GM21390 (cell line): ENCODE measurements around the gene CCDC30.
A peak's percentile ranks its signal among the peaks of the same experiment; 100 is the strongest.
"Not testable (repeated sequence)": the region's sequence is repeated elsewhere in the genome, so short reads cannot be mapped to it uniquely, and the experiment has no call there.

Experiments
- ATAC-seq: cut with Tn5 transposase; IDR thresholded peaks from one replicate; pipeline ENCODE4 v1.9.1; 2021; ENCODE audit not compliant: unreplicated experiment

The CCDC30 gene

DNA sequence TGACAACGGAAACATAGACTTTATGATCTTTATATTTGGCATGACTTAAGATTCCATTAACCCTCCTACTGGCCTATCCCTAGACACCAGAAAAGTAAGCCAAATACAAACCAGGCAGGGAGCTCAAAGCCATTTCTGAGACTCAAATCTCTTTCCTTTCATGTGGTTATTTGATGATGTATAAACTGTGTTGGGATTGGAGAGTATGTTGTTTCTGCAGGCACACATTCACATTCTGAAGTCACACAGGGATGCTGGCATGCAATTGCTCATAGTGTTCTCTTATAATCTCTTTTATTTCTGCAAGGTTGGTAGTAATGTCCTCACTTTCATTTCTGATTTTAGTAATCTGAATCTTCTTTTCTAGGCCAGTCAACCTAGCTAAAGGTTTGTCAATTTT is 13.0 kb upstream of the CCDC30 start:
- no peak for ATAC-seq

DNA sequence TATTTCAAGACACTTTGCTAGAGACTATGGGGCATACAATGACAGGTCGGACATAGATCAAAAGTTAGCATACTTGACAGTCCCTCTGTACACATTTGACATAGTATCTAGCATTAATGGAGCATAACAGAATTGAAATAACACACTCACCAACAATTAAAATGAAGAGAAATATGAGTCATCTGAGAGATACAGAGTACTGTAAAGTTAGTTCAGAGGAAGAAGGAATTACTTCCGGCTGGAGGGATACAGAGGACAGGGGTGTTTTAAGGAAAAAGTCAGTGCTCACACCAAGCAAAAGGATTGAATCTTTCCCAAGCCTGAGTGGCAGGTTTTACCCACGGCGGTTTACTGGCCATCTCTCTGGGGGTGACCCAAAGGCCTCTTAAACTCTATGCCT is 9.7 kb upstream of the CCDC30 start:
- no peak for ATAC-seq

DNA sequence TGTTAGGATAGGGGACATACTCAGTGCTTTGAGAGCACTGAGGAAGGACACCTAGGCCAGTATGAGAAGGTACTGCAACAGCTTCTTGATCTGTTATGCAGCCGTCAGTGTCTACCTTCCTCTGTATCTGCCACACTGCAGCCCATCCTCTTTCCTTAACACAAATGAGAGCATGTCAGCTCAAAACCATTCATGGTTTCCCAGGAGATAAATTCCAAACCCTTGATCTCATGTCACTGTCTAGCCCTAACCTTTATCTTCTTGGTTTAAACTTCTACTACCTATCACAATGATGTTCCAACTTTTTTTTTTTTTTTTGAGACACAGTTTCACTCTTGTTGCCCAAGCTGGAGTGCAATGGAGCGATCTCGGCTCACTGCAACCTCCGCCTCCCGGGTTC is 8.7 kb upstream of the CCDC30 start:
- no peak for ATAC-seq

DNA sequence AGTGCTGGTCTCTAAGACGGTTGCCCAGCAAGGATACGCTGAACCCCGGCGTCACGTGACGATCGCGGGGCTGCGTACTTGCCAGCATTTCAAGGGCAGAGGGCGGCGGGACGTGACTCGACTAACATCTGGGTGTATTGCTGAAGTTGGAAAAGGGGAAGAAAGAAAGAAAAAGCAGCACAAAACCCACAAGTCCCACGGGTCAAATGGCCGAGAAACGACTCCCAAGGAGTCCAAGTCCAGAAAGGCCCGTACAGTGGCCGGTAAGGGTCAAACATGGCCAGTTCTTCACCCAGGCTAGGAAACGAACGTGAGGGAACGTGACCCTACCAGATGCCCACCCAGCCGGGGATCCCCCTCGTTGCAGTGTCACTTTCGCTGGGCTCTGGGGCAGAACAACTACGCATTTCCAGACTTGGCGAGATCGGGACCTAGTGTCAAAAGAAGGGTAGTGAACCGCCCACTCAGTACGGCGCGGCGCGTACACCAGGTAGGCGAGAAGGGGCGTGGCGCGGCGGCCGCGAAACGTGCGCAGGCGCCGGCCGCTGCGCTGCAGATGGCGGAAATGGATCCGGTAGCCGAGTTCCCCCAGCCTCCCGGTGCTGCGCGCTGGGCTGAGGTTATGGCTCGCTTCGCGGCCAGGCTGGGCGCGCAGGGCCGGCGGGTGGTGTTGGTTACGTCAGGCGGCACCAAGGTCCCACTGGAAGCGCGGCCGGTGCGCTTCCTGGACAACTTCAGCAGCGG is 6.9 kb upstream of the CCDC30 start, which contains the start of the genes PPCS and ZMYND12:
Gene PPCS, plus strand, starts transcription at position 534 of the 744 bp plus-strand sequence. Its CDS starts 23 bp downstream, at position 557.
Gene ZMYND12, minus strand, starts transcription at position 13 of the 744 bp plus-strand sequence. CDS start 25 bp downstream, outside the sequence.
- peak; percentile 79 for ATAC-seq

DNA sequence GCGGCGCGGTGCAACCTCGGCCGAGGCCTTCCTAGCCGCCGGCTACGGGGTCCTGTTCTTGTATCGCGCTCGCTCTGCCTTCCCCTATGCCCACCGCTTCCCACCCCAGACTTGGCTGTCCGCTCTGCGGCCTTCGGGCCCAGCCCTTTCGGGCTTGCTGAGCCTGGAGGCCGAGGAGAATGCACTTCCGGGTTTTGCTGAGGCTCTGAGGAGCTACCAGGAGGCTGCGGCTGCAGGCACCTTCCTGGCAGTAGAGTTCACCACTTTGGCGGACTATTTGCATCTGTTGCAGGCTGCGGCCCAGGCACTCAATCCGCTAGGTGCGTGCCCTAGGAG is 6.4 kb upstream of the CCDC30 start:
- ATAC-seq = peak; percentile 51

DNA sequence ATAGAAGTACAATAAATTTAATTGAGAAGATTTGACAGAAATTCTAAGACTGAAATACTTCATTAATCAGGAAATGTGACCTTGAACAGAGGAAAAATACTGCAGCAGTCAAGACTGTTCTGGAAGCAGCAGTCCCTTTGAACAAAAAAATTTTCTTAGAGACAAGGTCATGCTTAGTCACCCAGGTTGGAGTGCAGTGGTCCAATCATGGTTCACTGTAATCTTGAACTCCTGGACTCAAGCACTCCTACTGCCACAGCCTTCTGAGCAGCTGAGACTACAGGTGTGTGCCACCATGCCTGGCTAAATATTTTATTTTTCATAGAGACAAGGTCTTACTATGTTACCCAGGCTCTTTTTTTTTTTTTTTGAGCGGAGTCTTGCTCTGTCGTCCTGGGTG is 1.9 kb upstream of the CCDC30 start:
- no peak for ATAC-seq

DNA sequence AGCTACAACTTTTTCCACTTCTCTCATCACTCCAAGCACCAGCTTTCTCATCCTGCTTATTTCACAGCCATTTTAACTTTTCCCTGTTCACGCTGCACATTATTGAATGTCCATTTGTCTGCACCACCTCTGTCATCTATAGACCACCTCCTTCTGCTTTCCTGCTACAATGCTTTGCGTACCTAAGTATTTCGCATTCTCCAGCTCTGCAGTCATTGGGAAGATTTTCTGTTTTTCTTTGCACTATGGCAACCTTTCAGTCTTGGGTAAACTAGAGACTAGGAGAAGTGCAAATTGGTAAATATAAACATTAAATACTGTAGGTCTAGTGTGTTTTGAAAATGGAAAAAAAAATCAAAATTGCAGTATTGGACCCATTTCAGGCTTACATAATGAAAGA is 835 bp downstream of the CCDC30 start:
- ATAC-seq = no peak

DNA sequence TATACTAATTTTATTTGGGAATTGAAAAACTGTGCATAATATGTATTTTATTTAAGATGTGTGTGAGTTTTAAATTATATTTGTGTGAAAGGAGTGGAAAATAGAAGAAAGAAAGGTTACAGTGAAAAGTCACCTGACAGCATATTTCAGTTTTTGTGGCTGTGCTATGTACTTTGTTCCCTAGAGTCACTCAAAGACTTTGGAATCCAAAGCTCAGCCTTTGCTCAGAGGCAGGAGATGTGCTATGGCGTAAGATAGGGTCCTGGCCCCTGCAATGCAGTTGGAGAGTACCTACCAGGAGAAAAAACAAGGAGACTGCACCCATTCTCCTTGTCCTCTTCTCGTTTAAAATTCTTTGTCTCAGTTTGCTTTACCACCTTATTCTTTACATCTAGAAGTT is 2.9 kb downstream of the CCDC30 start:
- ATAC-seq = no peak

DNA sequence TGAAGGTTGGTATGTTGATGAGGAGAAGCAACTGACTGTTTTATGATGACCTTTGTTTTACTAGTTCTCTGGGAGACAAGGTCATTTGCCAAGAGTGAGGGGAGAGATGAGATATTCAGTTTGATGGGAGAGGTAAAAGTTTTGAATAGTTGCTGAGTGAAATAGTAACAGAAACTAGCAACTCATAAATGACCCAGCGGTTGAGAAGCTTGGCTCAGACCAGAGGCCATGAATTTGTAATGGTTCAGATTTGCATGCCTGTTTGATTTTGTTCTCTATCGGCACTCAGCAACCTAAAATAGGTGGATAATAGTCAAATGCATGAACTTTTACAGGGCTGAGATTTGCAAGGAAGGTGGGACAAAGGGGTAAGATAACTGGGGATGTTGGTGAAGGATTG is 6.6 kb downstream of the CCDC30 start:
- ATAC-seq = no peak

DNA sequence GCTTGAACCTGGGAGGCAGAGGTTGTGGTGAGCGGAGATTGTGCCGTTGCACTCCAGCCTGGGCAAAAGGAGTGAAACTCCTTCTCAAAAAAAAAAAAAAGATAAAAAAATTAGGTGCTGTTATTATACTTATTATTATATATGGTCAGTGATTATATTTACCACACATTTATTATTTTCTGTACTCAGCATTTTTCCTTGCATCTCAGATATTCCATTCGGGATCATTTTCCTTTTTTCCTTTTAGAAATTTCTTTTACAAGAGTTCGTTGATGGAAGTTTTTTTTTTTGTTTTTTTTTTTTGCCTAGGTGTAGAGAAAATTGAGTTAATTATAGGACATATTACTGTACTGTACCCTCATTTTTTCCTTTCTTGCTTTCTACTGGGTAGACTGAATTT is 13.5 kb downstream of the CCDC30 start:
- ATAC-seq = no peak

DNA sequence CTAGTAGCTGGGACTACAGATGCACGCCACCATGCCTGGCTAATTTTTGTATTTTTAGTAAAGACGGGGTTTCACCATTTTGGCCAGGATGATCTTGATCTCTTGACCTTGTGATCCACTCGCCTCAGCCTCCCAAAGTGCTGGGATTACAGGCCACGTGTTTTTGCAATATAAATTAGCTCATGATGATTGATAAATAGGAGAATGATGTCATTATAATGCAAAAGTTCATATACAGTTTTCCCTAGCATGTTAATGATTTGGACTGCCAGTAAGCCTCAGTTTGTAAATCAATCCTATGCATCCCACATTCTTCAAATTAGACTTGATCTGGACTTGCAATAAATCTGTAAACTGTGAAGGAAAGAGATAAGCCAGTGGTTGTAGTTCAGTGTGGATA is 14.3 kb downstream of the CCDC30 start:
- ATAC-seq = not testable (repeated sequence)

DNA sequence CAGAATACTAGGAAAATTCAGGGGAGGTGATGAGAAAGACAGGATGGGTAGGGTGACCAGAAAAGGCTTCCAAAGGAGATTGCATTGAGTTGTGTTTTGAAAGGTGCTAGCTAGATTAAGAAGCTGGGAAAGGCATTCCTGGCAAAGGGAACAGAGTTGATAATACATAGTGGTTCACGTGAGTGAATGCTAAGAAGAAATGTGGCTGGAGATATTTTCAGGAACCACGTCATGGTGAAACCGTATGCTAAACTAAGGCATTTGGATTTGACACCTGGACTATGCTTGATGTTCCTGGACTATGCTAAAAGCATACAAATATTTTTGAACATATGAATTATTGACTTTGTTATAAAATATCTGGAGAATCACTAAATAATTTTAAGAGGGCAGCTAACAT is 14.7 kb downstream of the CCDC30 start:
- ATAC-seq = no peak

DNA sequence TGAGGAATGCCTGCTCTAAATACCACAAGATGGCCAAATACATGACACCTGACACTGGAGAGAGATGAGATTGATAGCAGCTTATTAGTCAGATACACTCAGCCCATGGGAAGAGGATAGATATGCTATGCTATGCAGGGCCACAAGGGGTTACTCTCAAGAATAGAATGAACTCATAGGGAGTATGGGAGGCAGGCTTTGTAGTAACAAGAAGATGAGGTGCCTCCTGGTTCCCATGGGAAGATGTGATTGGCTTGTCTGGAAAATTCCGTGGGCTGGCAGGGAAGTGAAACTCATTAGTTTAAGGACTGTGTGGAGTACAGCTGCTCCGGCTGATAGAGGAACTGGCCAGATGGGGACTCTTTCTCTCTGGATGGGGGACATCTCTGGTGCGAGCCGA is 16.5 kb downstream of the CCDC30 start:
- no peak for ATAC-seq

DNA sequence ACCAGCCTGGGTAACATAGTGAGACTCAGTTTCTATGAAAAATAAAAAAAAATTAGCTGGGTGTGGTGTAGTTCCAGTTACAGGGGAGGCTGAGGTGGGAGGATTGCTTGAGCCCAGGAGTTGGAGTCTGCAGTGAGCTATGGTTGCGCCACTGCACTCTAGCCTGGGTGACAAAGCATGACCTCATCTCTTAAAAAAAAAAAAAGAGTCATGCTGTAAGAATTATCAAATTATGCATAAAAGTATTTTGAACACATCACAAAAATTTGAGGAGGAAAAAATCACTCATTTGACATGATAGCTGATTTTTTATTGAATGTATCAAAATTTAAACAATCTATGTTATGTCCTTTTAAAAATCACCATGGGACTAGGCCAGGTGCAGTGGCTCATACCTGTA is 17.8 kb downstream of the CCDC30 start:
- no peak for ATAC-seq

DNA sequence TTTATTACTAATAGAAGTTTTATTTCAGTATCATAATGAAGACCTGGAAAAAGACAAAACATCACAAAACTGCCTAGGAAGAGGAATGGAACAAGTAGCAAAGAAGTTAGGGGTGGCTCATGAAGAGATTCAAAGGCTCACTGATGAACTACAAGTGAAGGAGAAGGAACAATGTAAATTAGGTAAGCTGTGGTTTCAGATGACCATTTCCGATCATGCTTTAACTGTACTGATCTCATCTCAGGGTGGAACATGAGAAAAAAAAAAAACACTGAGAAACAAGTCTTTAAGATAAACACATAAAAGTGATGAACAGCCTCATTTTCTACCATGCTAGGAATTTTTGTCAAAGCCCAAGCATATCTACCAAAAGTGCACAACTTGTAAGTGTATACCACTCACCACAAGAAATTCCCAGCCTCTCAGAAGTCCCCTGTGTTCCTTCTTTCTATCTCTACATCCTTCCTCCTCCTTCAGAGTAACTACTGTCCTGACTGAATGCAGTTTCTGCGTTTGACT is 19.6 kb downstream of the CCDC30 start:
- ATAC-seq = no peak

DNA sequence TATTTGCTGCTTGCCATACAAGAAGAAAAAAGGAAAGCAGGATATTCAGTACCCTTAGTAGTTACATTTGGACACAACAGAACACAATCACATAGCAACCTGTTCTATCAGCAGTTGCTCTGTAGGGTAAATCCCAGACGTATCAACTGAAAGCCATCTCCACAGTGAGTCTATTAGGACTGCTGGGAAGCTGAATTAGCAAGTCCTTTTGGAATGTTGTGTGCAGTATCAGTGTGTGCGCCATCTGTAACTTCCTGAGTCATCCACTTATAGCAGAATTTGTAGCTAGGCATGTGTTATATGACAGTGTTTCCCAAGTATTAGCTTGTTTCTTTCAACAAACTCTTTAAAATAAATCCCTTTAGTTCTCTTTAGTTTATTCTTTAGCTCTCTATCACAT is 21.3 kb downstream of the CCDC30 start:
- no peak for ATAC-seq

DNA sequence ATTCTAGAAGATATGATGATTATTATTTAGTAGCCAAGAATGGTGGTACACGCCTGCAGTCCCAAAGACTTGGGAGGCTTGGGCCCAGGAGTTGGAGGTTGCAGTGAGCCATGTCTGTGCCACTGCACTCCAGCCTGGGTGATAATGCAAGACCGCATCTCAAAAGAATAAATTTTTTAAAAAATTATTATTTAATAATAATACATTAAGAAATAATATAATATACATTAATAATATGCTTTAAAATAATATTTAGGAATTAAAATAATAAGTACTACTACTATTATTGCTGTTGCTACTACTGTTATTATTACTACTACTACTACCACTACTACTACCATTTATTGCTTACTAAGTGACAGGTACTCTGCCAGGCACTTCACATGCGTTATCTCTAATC is 27.2 kb downstream of the CCDC30 start:
- no peak for ATAC-seq

DNA sequence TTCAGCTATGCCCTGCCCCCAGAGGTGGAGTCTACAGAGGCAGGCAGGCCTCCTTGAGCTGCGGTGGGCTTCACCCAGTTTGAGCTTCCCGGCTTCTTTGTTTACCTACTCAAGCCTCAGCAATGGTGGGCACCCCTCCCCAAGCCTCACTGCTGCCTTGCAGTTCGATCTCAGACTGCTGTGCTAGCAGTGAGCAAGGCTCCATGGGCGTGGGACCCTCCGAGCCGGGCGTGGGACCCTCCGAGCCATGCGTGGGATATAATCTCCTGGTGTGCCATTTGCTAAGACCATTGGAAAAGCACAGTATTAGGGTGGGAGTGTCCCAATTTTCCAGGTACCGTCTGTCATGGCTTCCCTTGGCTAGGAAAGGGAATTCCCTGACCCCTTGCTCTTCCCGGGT is 38.9 kb downstream of the CCDC30 start:
- ATAC-seq = not testable (repeated sequence)

DNA sequence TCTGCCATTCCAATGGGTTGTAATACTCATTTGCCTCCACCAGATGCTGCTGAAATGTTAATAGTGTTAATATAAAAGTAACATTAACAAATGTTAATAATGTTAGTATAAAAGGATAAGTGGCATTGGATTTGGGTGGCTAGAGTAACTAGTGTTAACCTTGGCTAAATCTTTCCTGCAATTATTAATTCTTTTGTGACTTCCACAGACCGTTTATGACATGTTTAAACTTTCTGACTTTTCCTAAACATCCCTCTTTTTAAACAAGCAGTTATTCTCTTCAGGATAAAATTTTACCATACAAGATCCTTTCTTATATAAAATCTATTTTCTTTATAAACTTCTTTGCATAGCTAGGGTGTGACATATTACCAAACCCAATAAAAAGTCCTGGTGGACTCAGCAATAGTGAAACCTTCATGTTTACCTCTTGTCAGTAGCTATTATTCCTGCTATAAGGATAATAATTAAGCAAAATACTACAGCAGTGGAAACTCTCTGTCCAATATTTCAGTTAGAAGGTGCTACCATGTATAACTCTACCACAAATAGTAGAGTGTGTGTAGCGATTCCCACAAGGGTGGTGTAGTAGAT is 41.5 kb downstream of the CCDC30 start:
- no peak for ATAC-seq

DNA sequence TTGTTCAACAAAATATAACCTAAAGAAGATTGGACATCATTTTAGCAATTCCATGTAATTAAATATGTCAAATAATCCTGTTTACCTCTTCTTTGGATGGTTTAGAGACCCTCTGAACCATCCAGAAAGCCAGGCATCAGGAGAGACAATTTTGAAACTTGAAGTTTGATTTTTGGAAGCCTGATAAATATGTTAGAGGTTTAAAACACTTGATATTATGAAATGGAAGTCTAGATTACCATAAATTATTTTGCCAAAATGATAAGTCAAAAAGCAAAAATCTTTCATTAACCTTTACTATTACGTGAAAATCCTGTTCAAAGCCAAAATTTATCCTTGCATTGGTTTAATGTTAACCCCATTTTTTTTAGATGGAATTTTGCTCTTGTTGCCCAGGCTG is 43.5 kb downstream of the CCDC30 start:
- ATAC-seq = no peak

DNA sequence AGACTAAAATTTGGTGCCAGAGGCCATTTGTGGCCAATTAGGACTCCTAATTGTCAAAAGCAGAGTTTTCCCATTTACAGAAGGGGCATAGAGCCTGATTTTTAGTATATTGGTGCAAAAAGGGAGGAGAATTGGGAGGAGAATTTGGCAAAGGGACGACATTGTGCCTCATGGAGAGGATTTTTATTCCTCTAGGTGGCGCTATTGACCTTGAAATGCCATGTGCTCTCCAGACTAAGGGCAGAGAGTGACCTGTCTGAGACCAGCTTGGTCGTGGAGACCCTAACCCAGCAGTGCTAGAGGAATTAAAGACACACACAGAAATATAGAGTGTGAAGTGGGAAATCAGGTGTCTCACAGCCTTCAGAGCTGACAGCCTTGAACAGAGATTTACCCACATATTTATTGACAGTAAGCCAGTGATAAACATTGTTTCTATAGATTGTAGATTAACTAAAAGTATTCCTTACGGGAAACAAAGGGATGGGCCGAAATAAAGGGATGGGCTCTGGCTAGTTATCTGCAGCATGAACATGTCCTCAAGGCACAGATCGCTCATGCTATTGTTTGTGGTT is 48.6 kb downstream of the CCDC30 start:
- ATAC-seq = not testable (repeated sequence)

DNA sequence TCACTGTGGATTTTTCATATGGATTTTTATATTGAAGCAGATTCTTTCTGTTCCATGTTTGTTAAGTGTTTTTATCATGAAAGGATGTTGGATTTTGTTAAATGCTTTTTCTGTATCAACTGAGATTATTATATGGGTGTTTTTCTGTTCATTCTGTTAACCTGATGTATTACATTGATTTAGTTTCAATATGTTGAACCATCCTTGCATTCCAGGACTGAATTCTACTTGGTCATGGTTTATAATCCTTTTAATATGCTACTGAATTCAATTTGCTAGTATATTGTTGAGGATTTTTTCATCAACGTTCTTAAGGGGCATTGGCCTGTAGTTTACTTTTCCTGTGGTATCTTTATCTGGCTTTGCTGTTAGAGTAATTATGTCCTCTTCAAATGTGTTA is 55.8 kb downstream of the CCDC30 start:
- no peak for ATAC-seq
